Thyroid gland (tissue), 4 donors: ENCODE measurements around the gene GJC1. TPM values are rescaled to one million over a fixed set of nuclear protein-coding genes. Genes with fewer than 3 reads are reported as not detected.

Source experiments
- DNase-seq, 2 donors: peaks; one replicate each; pipeline ENCODE4 v3.0.0-alpha.2; 2019
- H3K27ac ChIP-seq, 3 donors: fragments of 200-600 bp; sonication (generic); 1 replicate in 2 of 3; 2 replicates in 1 of 3; pipeline ENCODE4 v1.5.1; 2016 to 2019; ENCODE audit warnings: mild to moderate bottlenecking in 1 of 3, moderate library complexity in 1 of 3
- H3K27me3 ChIP-seq: fragments of 200-600 bp; sonication (generic); one replicate; pipeline ENCODE4 v1.5.1; 2019
- H3K36me3 ChIP-seq, 2 donors: fragments of 200-600 bp; sonication (generic); one replicate each; pipeline ENCODE4 v1.5.1; 2016 to 2019
- H3K4me1 ChIP-seq, 2 donors: fragments of 200-600 bp; sonication (generic); one replicate each; pipeline ENCODE4 v1.5.1; 2017 to 2019
- H3K4me3 ChIP-seq, 3 donors: fragments of 200-600 bp; sonication (generic); replicated peaks in 1 of 3; 1 replicate in 2 of 3; 2 replicates in 1 of 3; pipeline ENCODE4 v1.5.1; 2016; ENCODE audit warnings: mild to moderate bottlenecking in 1 of 3
- H3K9me3 ChIP-seq: fragments of 200-600 bp; sonication (generic); one replicate; pipeline ENCODE4 v1.5.1; 2017
- POLR2A ChIP-seq, 2 donors: fragments of 450-650 bp; IDR thresholded peaks; one replicate each; pipeline ENCODE4 v1.6.1; 2017; ENCODE audit warnings: antibody characterized with exemption in 2 of 2, mild to moderate bottlenecking in 2 of 2, moderate library complexity in 1 of 2
- WGBS, 2 donors: methylation state at CpG; one replicate each; pipeline ENCODE4 v1.1.5; 2017; 5-methylcytosine and 5-hydroxymethylcytosine counted together
- intact Hi-C: fragments of 100-400 bp; cut with DNase I; formaldehyde crosslinking; loops from one replicate; pipeline ENCODE4 v1.15.1; 2023
- total RNA-seq, 4 donors: library from RNA; depleted of rRNA; stranded (reverse); fragments of >200 nt; gene quantifications; one replicate each; pipeline ENCODE4 v1.2.3, GENCODE V29; 2016
- TF ChIP-seq, protein P1 (sequence below), 6 experiments: fragments of 200-600 bp in 3 of 6; fragments of 450-650 bp in 3 of 6; sonication (generic) in 3 of 6; IDR thresholded peaks; one replicate each; pipeline ENCODE4 v1.5.1; 2016 to 2019; ENCODE audit warnings: antibody characterized with exemption in 6 of 6, mild to moderate bottlenecking in 2 of 6, inconsistent platforms in 1 of 6, moderate library complexity in 1 of 6

The GJC1 gene
- total RNA-seq, 4 donors from 2014 or later: 1.4 to 6.1 (median 3.8) TPM

DNA sequence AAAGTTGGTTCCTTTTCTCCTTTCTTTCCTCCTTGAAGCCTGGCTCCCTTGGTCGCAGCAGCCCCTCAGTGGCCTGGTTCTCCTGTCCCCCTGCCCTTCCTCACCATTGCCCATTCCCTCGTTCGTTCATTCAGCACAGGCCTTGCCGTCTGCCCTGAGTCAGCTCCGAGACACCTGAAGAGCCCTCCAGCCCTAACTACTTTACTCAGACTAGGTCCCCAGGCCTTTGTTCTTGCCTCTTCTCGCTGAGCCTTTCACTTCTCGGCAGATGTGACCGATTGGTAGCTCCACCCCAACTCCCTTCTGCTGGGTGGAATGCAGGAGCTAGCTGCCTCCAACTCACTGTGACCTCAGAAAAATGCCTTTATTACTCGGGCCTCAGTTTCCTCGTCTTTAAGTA is 78.3 kb downstream of the GJC1 start:
- no peaks in the 10 kb centered on the region for H3K9me3 ChIP-seq
- 68 to 76% methylated on average over 10 of the region's 10 CpGs for WGBS, 2 donors
- no peaks in the 10 kb centered on the region for H3K36me3 ChIP-seq
- no peaks in the 10 kb centered on the region for H3K27me3 ChIP-seq
- no peaks in the 10 kb centered on the region for H3K4me1 ChIP-seq
- intact Hi-C loops: no loop called here
- TF ChIP-seq, protein P1, sequence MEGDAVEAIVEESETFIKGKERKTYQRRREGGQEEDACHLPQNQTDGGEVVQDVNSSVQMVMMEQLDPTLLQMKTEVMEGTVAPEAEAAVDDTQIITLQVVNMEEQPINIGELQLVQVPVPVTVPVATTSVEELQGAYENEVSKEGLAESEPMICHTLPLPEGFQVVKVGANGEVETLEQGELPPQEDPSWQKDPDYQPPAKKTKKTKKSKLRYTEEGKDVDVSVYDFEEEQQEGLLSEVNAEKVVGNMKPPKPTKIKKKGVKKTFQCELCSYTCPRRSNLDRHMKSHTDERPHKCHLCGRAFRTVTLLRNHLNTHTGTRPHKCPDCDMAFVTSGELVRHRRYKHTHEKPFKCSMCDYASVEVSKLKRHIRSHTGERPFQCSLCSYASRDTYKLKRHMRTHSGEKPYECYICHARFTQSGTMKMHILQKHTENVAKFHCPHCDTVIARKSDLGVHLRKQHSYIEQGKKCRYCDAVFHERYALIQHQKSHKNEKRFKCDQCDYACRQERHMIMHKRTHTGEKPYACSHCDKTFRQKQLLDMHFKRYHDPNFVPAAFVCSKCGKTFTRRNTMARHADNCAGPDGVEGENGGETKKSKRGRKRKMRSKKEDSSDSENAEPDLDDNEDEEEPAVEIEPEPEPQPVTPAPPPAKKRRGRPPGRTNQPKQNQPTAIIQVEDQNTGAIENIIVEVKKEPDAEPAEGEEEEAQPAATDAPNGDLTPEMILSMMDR (IDR thresholded peaks at IDR 0.05): no peak
- TF ChIP-seq POLR2A (IDR thresholded peaks at IDR 0.05): no peak
- no peak overlapping the region for H3K27ac ChIP-seq
- no peak overlapping the region for H3K4me3 ChIP-seq
- no peak for DNase-seq

DNA sequence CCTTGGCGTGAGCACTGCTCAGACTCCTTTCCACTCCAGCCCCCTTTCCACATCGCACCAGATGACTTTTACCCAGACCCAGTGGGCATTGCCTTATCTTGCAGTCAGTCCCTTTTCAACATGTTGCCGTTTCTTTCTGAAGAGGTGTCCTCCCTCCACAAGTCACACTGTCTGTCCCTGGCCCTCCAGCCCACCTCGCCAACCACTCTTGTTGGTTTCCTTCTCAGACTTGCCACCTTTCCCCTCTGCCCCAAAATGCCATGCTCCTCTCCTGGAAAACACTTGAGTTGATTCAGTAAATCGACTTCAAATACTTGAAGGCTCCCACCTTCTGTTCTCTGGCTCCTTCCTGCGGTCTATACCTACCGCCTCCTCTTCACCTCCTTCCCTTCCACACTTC is 78.8 kb downstream of the GJC1 start:
- 79 to 83% methylated on average over 7 of the region's 7 CpGs for WGBS, 2 donors
- intact Hi-C loops: no loop called here
- Histone ChIP-seq H3K27me3 (no peaks in the 10 kb centered on the region), H3K9me3 (no peaks in the 10 kb centered on the region), H3K27ac (no peak overlapping the region), H3K36me3 (no peaks in the 10 kb centered on the region), H3K4me1 (no peaks in the 10 kb centered on the region), H3K4me3 (no peak overlapping the region)
- DNase-seq: no peak
- TF ChIP-seq, protein P1 (IDR thresholded peaks at IDR 0.05): no peak
- no peak for TF ChIP-seq POLR2A (IDR thresholded peaks at IDR 0.05)

DNA sequence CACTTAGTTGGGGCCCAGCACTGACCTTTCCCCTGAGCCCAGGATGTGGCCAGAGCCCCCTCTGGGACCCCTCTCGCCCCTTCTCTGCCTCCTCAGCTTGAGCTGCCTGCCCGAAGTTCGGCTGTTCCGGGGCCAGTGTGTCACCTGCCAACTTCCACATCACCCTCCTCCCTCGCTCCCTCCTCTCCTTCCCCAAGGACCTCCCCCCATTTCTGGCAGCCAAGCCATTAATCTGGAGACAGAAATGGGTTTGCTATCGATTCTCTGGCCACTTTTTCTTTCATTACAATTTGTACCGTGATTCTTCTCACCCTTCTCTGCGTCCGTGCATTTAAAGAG is 80.1 kb downstream of the GJC1 start:
- intact Hi-C loops: no loop called here
- TF ChIP-seq, protein P1 (IDR thresholded peaks at IDR 0.05): no peak
- no peak for TF ChIP-seq POLR2A (IDR thresholded peaks at IDR 0.05)
- WGBS, 2 donors: 61 to 72% methylated on average over 9 of the region's 9 CpGs
- no peaks in the 10 kb centered on the region for H3K4me1 ChIP-seq
- no peaks in the 10 kb centered on the region for H3K9me3 ChIP-seq
- no peak overlapping the region for H3K4me3 ChIP-seq
- H3K27me3 ChIP-seq: no peaks in the 10 kb centered on the region
- no peaks in the 10 kb centered on the region for H3K36me3 ChIP-seq
- no peak for DNase-seq
- H3K27ac ChIP-seq: no peak overlapping the region

DNA sequence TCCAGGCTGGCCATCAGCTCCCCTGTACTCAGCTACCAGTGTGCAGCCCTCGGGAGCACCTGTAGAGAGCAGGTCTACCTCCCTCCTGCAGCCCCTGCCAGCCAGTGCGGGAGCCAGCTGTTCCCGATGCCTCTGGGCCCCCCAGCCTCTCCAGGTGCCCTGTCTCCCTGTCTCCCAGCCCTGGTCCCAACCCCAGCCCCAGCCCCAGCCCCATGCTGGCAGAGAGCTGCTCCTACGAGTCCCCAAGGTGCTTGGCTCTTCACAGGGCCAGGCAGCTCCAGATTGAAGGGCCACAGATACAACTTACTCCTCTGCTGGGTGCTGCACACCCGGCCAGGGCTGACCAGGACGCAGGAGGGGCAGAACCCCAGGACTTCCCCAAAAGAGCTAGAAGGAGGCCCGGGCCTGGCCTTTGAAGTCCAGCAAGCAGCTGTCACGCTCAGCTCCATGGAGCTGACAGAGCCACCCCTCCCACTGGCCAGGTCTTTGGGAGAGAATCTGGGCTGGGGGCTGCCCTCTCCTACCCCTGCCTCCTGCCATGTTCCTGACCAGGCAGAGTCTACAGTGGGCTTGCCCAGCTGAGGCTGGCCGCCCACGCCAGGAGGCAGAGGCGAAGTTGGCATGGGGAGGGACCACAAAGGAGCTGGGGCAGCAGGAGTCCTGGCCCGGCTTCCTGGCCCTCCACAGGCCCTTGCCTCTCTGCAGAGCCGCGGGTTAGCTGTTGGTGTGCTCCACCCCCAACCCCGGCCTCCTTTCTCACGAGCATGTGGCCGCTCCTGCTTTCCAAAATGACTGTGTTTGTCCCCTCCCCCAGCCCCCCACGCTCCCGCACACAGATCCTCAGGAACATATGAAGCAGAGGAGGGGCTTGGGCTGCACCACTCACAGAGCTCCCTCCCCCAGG is 80.8 kb downstream of the GJC1 start:
- Histone ChIP-seq H3K36me3 (no peaks in the 10 kb centered on the region), H3K4me3 (no peak overlapping the region)
- intact Hi-C loops: no loop called here

More for the DNA sequence above, 80.8 kb downstream of the GJC1 start:
- Histone ChIP-seq H3K27me3 (no peaks in the 10 kb centered on the region), H3K4me1 (no peaks in the 10 kb centered on the region), H3K9me3 (no peaks in the 10 kb centered on the region), H3K27ac (no peak overlapping the region)
- WGBS, 2 donors: 83 to 89% methylated on average over 11 to 13 of the region's 19 CpGs
- DNase-seq: no peak
- TF ChIP-seq, protein P1 (IDR thresholded peaks at IDR 0.05): no peak

Other genes with a start within 250 kb of the GJC1 start
- gene MEIOC, start 173.8 kb downstream of the GJC1 start, total RNA-seq: under 1 TPM in 2 of 4 donors, not detected in 2; 0.27 to 0.33 TPM
- 10 to 100 TPM; 15.7 to 21.0 (median 18.8) TPM for gene CCDC43, start 140.5 kb downstream of the GJC1 start, total RNA-seq
- 1 to 10 TPM; 2.4 to 8.0 (median 5.1) TPM for gene DBF4B, start 121.6 kb downstream of the GJC1 start, total RNA-seq
- gene ADAM11, start 71.3 kb downstream of the GJC1 start, total RNA-seq: under 1 TPM in 3 of 4 donors, not detected in 1; 0.22 to 0.29 (median 0.27) TPM
- not detected for gene HIGD1B, start 17.6 kb upstream of the GJC1 start, total RNA-seq
- gene EFTUD2, start 69.2 kb upstream of the GJC1 start, total RNA-seq: 100 to 1,000 TPM in 1 of 4 donors, 10 to 100 TPM in 3; 49.2 to 110 (median 75.1) TPM
- 1 to 10 TPM in 2 of 4 donors, under 1 TPM in 1, not detected in 1; 0.33 to 2.3 (median 2.0) TPM for gene GFAP, start 85.2 kb upstream of the GJC1 start, total RNA-seq
- under 1 TPM in 3 of 4 donors, not detected in 1; 0.11 to 0.50 (median 0.34) TPM for gene KIF18B, start 117.5 kb upstream of the GJC1 start, total RNA-seq
- under 1 TPM in 2 of 4 donors, not detected in 2; 0.59 to 0.75 TPM for gene C1QL1, start 138.0 kb upstream of the GJC1 start, total RNA-seq
- gene DCAKD, start 221.3 kb upstream of the GJC1 start, total RNA-seq: 100 to 1,000 TPM in 1 of 4 donors, 10 to 100 TPM in 3; 53.5 to 102 (median 72.9) TPM
- gene NMT1, start 231.0 kb upstream of the GJC1 start, total RNA-seq: 10 to 100 TPM; 71.7 to 98.9 (median 85.2) TPM